ENCODE data around the gene RNF26. TPM values are rescaled to one million over a fixed set of nuclear protein-coding genes. Genes with fewer than 3 reads are reported as not detected.

Gene RNF26
- total and polyA plus RNA-seq, 2 of the 13 experiments (the other 11 are each of a cell fraction or from before 2014, with no cell fraction given), result 11.9 to 26.3 TPM

- TF ChIP-seq GABPB1 (CRISPR knock-in tag; IDR thresholded peaks at IDR 0.05) (peak; percentile 57), FOXP1 (IDR thresholded peaks at IDR 0.05) (no peak), FOXP1 (CRISPR knock-in tag; IDR thresholded peaks at IDR 0.05) (no peak; the same call in 1 of the 2 replicates), ZNF850 (CRISPR knock-in tag; conservative IDR thresholded peaks at IDR 0.05) (no peak), ZNF296 (CRISPR knock-in tag; conservative IDR thresholded peaks at IDR 0.05) (no peak), ZNF703 (CRISPR knock-in tag; IDR thresholded peaks at IDR 0.05; ENCODE audit: borderline replicate concordance) (no peak), SP4 (CRISPR knock-in tag; IDR thresholded peaks at IDR 0.05) (0 out of 2 replicates have a peak, but pooled peaks have one; percentile 36), ZNF75D (CRISPR knock-in tag; IDR thresholded peaks at IDR 0.05; ENCODE audit: borderline replicate concordance) (no peak), DR1 (CRISPR knock-in tag; IDR thresholded peaks at IDR 0.05) (peak; percentile 56; the same call in 1 of the 2 replicates), THAP11 (CRISPR knock-in tag; IDR thresholded peaks at IDR 0.05) (peak; percentile 50), STAT5B (CRISPR knock-in tag; IDR thresholded peaks at IDR 0.05) (no peak), SP1 (IDR thresholded peaks at IDR 0.05) (no peak), SP1 (CRISPR knock-in tag; IDR thresholded peaks at IDR 0.05) (peak; percentile 26; the same call in 1 of the 2 replicates), GZF1 (CRISPR knock-in tag; IDR thresholded peaks at IDR 0.05) (no peak), CENPX (CRISPR knock-in tag; IDR thresholded peaks at IDR 0.05) (no peak), NFIB (CRISPR knock-in tag; IDR thresholded peaks at IDR 0.05; ENCODE audit: borderline replicate concordance) (no peak), SETDB1 (CRISPR knock-in tag; IDR thresholded peaks at IDR 0.05; ENCODE audit: borderline replicate concordance) (no peak), ELF3 (CRISPR knock-in tag; IDR thresholded peaks at IDR 0.05) (no peak), ZNF761 (CRISPR knock-in tag; conservative IDR thresholded peaks at IDR 0.05) (no peak), ATF7 (IDR thresholded peaks at IDR 0.05) (no peak), ATF7 (CRISPR knock-in tag; IDR thresholded peaks at IDR 0.05) (no peak), ZNF770 (CRISPR knock-in tag; IDR thresholded peaks at IDR 0.05) (no peak), ZNF362 (CRISPR knock-in tag; IDR thresholded peaks at IDR 0.05; ENCODE audit: borderline replicate concordance) (no peak; the same call in 1 of the 2 replicates), E2F5 (CRISPR knock-in tag; conservative IDR thresholded peaks at IDR 0.05) (no peak), ZNF674 (CRISPR knock-in tag; IDR thresholded peaks at IDR 0.05; ENCODE audit: low read depth) (no peak), ZNF10 (CRISPR knock-in tag; IDR thresholded peaks at IDR 0.05; ENCODE audit: borderline replicate concordance, low read depth) (no peak)
- TF ChIP-seq, protein P1, sequence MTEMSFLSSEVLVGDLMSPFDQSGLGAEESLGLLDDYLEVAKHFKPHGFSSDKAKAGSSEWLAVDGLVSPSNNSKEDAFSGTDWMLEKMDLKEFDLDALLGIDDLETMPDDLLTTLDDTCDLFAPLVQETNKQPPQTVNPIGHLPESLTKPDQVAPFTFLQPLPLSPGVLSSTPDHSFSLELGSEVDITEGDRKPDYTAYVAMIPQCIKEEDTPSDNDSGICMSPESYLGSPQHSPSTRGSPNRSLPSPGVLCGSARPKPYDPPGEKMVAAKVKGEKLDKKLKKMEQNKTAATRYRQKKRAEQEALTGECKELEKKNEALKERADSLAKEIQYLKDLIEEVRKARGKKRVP (CRISPR knock-in tag; IDR thresholded peaks at IDR 0.05), result peak in 1 of 2 experiments; percentile 24; a peak in 1 of 4 replicates
These were observed 42.0 kb downstream of the RNF26 start (continued) for GRCh38 chr11:119376197-119376847.
